DND-41 (cell line): ENCODE data around the gene LIME1.

Experiments used
- CTCF ChIP-seq: IDR thresholded peaks from 2 replicates; pipeline ENCODE4 v1.5.1; 2012; ENCODE audit warnings: borderline replicate concordance, low read length, moderate library complexity, mild to moderate bottlenecking; ENCODE audit not compliant: poor library complexity, severe bottlenecking; ENCODE audit errors: extremely low read depth
- EZH2 ChIP-seq: IDR thresholded peaks from 3 replicates; pipeline ENCODE4 v1.6.1; 2012; ENCODE audit warnings: borderline replicate concordance, low read depth, mild to moderate bottlenecking, moderate library complexity, low read length, inconsistent platforms; ENCODE audit not compliant: severe bottlenecking

GRCh38 chr20:63743210-63743970 lies 6.9 kb downstream of the LIME1 start:
- TF ChIP-seq CTCF = no peak
- no peak for TF ChIP-seq EZH2
